HUES64 (cell line): ENCODE results near the gene PLCXD3.
"Not testable (repeated sequence)": the region's sequence is repeated elsewhere in the genome, so short reads cannot be mapped to it uniquely, and the experiment has no call there.

Experiments
- H3K27ac ChIP-seq: 2 replicates; pipeline ENCODE4 v1.7.0; 2013; ENCODE audit warnings: low read depth, low read length, inconsistent platforms
- H3K27me3 ChIP-seq: 2 replicates; pipeline ENCODE4 v1.6.1; 2013; ENCODE audit warnings: mild to moderate bottlenecking, low read length; ENCODE audit not compliant: insufficient read depth
- H3K36me3 ChIP-seq: 2 replicates; pipeline ENCODE4 v1.6.1; 2013; ENCODE audit warnings: mild to moderate bottlenecking, low read length; ENCODE audit not compliant: insufficient read depth
- H3K4me1 ChIP-seq: 2 replicates; pipeline ENCODE4 v1.6.1; 2013; ENCODE audit warnings: mild to moderate bottlenecking, low read length, moderate library complexity; ENCODE audit not compliant: insufficient read depth
- H3K4me3 ChIP-seq: 2 replicates; pipeline ENCODE4 v1.5.1; 2013; ENCODE audit warnings: mild to moderate bottlenecking, low read length, moderate library complexity
- H3K9ac ChIP-seq: 2 replicates; pipeline ENCODE4 v1.6.1; 2013; ENCODE audit warnings: mild to moderate bottlenecking, low read depth, low read length
- H3K9me3 ChIP-seq: 2 replicates; pipeline ENCODE4 v1.6.1; 2013; ENCODE audit warnings: low read depth, low read length; ENCODE audit not compliant: insufficient read depth
- WGBS: fragments of 150-250, 120-280 bp; methylation state at CpG from one replicate; pipeline ENCODE4 v1.1.7; 2013; ENCODE audit warnings: missing lambda C conversion rate; 5-methylcytosine and 5-hydroxymethylcytosine counted together

PLCXD3 gene

GRCh38 chr5:41485533-41485932, 24.9 kb downstream of the PLCXD3 start:
- H3K36me3 ChIP-seq = no peaks in the 10 kb centered on the region

GRCh38 chr5:41482715-41483114, 27.7 kb downstream of the PLCXD3 start:
- Histone ChIP-seq H3K4me1 (no peaks in the 10 kb centered on the region), H3K27me3 (no peaks in the 10 kb centered on the region)
- WGBS = no CpG with 5 or more reads among the region's 2 CpGs

More at GRCh38 chr5:41485533-41485932, 24.9 kb downstream of the PLCXD3 start:
- Histone ChIP-seq H3K27ac (no peak overlapping the region), H3K4me3 (no peak overlapping the region), H3K27me3 (no peaks in the 10 kb centered on the region), H3K9ac (no peak overlapping the region), H3K9me3 (no peaks in the 10 kb centered on the region), H3K4me1 (no peaks in the 10 kb centered on the region)
- WGBS = 92% methylated on average over 3 of the region's 3 CpGs

GRCh38 chr5:41482173-41482572, 28.2 kb downstream of the PLCXD3 start:
- H3K36me3 ChIP-seq = no peaks in the 10 kb centered on the region
- no peak overlapping the region for H3K9ac ChIP-seq
- H3K27ac ChIP-seq = no peak overlapping the region
- H3K4me3 ChIP-seq = no peak overlapping the region
- H3K9me3 ChIP-seq = no peaks in the 10 kb centered on the region
- no peaks in the 10 kb centered on the region for H3K4me1 ChIP-seq
- WGBS = 97% methylated on average over 5 of the region's 6 CpGs
- no peaks in the 10 kb centered on the region for H3K27me3 ChIP-seq

More at GRCh38 chr5:41482715-41483114, 27.7 kb downstream of the PLCXD3 start:
- H3K36me3 ChIP-seq = no peaks in the 10 kb centered on the region
- no peak overlapping the region for H3K4me3 ChIP-seq
- H3K9ac ChIP-seq = no peak overlapping the region
- H3K9me3 ChIP-seq = no peaks in the 10 kb centered on the region
- no peak overlapping the region for H3K27ac ChIP-seq

DNA sequence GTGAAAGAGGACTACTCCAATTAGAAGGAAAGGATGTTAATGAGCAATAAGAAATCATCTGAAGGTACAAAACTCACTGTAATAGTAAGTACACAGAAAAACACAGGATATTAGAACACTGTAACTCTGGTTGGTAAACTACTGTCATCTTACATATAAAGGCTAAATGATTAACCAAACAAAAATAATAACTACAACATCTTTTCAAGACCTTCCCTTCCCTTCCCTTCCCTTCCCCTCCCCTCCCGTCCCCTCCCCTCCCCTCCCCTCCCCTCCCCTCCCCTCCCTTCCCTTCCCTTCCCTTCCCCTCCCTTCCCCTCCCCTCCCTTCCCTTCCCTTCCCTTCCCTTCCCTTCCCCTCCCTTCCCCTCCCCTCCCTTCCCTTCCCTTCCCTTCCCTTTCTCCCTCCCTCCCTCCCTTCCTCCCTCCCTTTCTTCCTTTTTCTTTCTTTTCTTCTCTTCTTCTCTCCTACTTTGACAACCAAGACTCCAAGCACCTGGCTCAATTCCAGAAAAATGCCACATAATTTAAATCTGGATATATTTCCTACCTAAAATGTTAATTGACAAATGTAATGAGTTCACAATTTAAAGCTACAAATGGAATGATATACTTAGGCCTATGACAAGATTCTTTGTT, 38.7 kb downstream of the PLCXD3 start:
- not testable (repeated sequence) for H3K36me3 ChIP-seq, H3K4me3 ChIP-seq, H3K9ac ChIP-seq, H3K4me1 ChIP-seq, H3K27ac ChIP-seq, H3K27me3 ChIP-seq
- H3K9me3 ChIP-seq = peaks cover 21% of the 10 kb centered on the region
- no CpG with 5 or more reads among the region's 1 CpG for WGBS

DNA sequence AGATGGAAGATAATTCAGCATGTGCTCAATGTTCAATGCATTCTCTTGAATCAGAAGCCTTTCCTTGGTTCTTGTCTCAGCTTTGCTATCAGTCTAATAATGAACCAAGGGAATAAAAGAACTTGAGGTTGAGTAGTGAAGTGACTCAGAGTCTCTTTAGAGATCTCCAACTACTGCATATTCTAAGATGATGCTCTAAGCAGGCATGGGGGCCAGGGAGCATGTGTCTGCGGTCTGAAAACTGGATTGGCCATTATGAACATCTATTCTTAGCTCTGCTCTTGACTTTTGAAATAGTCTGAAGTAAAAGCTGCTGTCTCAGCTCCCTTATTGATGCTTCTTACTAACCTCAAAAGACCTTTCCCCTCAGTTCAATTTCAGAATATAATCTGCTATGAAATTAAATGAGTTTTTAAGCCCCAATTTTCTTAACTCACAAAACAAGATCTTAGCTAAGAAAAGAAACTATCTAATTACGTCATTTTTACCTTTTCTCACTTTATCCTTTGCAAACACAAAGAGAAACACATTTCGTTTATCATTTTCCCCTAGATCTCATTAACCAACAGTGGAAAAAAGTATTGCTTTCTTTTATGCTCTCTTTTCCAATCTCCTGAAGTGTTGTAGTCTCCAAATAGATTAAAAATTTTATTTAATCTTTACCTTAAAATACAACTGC, 44.8 kb downstream of the PLCXD3 start:
- no peaks in the 10 kb centered on the region for H3K9me3 ChIP-seq
- 96% methylated on average over 3 of the region's 3 CpGs for WGBS
- no peak overlapping the region for H3K9ac ChIP-seq
- no peaks in the 10 kb centered on the region for H3K36me3 ChIP-seq
- H3K4me3 ChIP-seq = no peak overlapping the region
- no peaks in the 10 kb centered on the region for H3K4me1 ChIP-seq
- no peaks in the 10 kb centered on the region for H3K27me3 ChIP-seq
- no peak overlapping the region for H3K27ac ChIP-seq

GRCh38 chr5:41459557-41459956, 50.8 kb downstream of the PLCXD3 start:
- no peaks in the 10 kb centered on the region for H3K4me1 ChIP-seq
- H3K9me3 ChIP-seq = no peaks in the 10 kb centered on the region
- H3K9ac ChIP-seq = no peak overlapping the region
- no peak overlapping the region for H3K27ac ChIP-seq
- no peaks in the 10 kb centered on the region for H3K27me3 ChIP-seq
- 100% methylated on average over 1 of the region's 1 CpG for WGBS
- no peak overlapping the region for H3K4me3 ChIP-seq
- no peaks in the 10 kb centered on the region for H3K36me3 ChIP-seq

DNA sequence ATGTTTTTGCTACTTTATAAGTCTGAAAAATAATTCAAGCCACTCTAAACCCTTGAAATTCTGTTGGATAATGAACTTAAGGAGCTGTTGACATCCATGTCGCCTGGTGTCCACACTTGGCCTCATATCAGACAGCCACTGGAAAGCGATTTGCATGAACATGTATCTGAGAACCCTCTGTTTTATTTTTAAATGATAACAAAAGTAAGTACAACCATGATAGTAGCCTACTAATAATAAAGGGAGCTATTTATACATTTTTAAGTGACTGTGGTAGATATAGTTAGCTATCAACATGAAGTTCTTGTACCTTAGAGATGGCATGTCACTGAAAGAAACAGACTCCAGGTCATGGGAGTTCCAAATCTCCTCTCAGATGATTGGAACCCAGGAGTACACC, 53.3 kb downstream of the PLCXD3 start:
- H3K4me1 ChIP-seq = no peaks in the 10 kb centered on the region
- H3K9me3 ChIP-seq = no peaks in the 10 kb centered on the region
- 89% methylated on average over 2 of the region's 2 CpGs for WGBS
- H3K27ac ChIP-seq = no peak overlapping the region
- no peak overlapping the region for H3K9ac ChIP-seq
- no peak overlapping the region for H3K4me3 ChIP-seq
- no peaks in the 10 kb centered on the region for H3K27me3 ChIP-seq
- no peaks in the 10 kb centered on the region for H3K36me3 ChIP-seq

GRCh38 chr5:41452506-41452905, 57.9 kb downstream of the PLCXD3 start:
- no peak overlapping the region for H3K27ac ChIP-seq
- no peaks in the 10 kb centered on the region for H3K36me3 ChIP-seq
- H3K27me3 ChIP-seq = no peaks in the 10 kb centered on the region
- no peaks in the 10 kb centered on the region for H3K9me3 ChIP-seq
- H3K4me3 ChIP-seq = no peak overlapping the region
- no peak overlapping the region for H3K9ac ChIP-seq
- 100% methylated on average over 1 of the region's 2 CpGs for WGBS
- no peaks in the 10 kb centered on the region for H3K4me1 ChIP-seq

GRCh38 chr5:41447650-41448510, 62.5 kb downstream of the PLCXD3 start:
- H3K9ac ChIP-seq = no peak overlapping the region
- no peak overlapping the region for H3K27ac ChIP-seq
- no peaks in the 10 kb centered on the region for H3K9me3 ChIP-seq
- no peaks in the 10 kb centered on the region for H3K27me3 ChIP-seq
- H3K4me3 ChIP-seq = no peak overlapping the region
- no peaks in the 10 kb centered on the region for H3K4me1 ChIP-seq
- no peaks in the 10 kb centered on the region for H3K36me3 ChIP-seq
- WGBS = 90% methylated on average over 2 of the region's 3 CpGs

- Histone ChIP-seq H3K27ac (no peak overlapping the region), H3K36me3 (no peaks in the 10 kb centered on the region), H3K4me1 (no peaks in the 10 kb centered on the region), H3K9ac (no peak overlapping the region), H3K27me3 (no peaks in the 10 kb centered on the region), H3K9me3 (no peaks in the 10 kb centered on the region), H3K4me3 (no peak overlapping the region)
- 96% methylated on average over 15 of the region's 16 CpGs for WGBS
Measured at GRCh38 chr5:41445937-41446563, 64.4 kb downstream of the PLCXD3 start.

- 97% methylated on average over 1 of the region's 1 CpG for WGBS
- no peak overlapping the region for H3K27ac ChIP-seq
- no peak overlapping the region for H3K9ac ChIP-seq
- no peaks in the 10 kb centered on the region for H3K36me3 ChIP-seq
- no peaks in the 10 kb centered on the region for H3K9me3 ChIP-seq
- H3K27me3 ChIP-seq = no peaks in the 10 kb centered on the region
- no peaks in the 10 kb centered on the region for H3K4me1 ChIP-seq
- H3K4me3 ChIP-seq = no peak overlapping the region
Measured at GRCh38 chr5:41435276-41435675, 75.1 kb downstream of the PLCXD3 start.
